ENCODE data around the gene IFT57.

GRCh38 chr3:108131475-108132134, 90.6 kb downstream of the IFT57 start:
- no peak for TF ChIP-seq HOXA7 (CRISPR knock-in tag; IDR thresholded peaks at IDR 0.05; ENCODE audit: borderline replicate concordance)
- no peak for TF ChIP-seq ZNF133 (tag by site-specific recombination; IDR thresholded peaks at IDR 0.05)
- TF ChIP-seq CTCF (tag by site-specific recombination; IDR thresholded peaks at IDR 0.05) = no peak
- TF ChIP-seq MYNN (tag by site-specific recombination; IDR thresholded peaks at IDR 0.05; ENCODE audit: borderline replicate concordance) = no peak
- TF ChIP-seq ZFP69B (tag by site-specific recombination; IDR thresholded peaks at IDR 0.05) = no peak
- no peak for TF ChIP-seq PRDM10 (tag by site-specific recombination; IDR thresholded peaks at IDR 0.05)
- no peak for TF ChIP-seq ZBTB48 (tag by site-specific recombination; IDR thresholded peaks at IDR 0.05)
- no peak for TF ChIP-seq ZNF274 (IDR thresholded peaks at IDR 0.05; ENCODE audit: low read length)
- no peak for TF ChIP-seq ZNF274 (tag by site-specific recombination; IDR thresholded peaks at IDR 0.05; ENCODE audit: borderline replicate concordance)
- TF ChIP-seq ZBTB49 (tag by site-specific recombination; IDR thresholded peaks at IDR 0.05; ENCODE audit: low read depth) = no peak

Measured in HEK293 (cell line).